ENCODE results near the gene RPTOR.
"Not testable (repeated sequence)": the region's sequence is repeated elsewhere in the genome, so short reads cannot be mapped to it uniquely, and the experiment has no call there.

Gene RPTOR

DNA sequence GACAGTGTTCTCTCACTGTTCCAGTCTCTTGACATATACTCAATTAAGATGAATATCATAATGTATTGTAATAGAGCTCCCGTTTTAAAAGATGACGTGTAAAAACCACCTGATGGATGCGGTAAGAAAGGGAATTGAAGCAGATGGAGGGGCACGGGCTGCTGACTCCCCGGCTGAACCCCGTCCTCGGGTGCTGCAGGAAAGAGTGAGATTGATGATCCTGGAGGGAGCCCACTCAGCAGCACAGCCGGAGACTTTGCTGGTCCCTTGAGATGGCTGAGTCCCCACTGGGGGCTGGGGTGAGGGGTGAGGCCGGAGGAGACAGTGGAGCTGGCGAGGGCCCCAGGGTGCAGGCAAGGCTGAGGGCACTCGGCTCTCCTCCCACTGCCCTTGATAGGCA, 217.4 kb downstream of the RPTOR start:
- TF ChIP-seq POLR2AphosphoS5 (IDR thresholded peaks at IDR 0.05; ENCODE audit: low read depth, low read length) (no peak), PAX5 (IDR thresholded peaks at IDR 0.05; ENCODE audit: insufficient read depth, low read length, severe bottlenecking) (no peak), POU2F2 (IDR thresholded peaks at IDR 0.05; ENCODE audit: low read depth, low read length) (no peak), POLR2A (IDR thresholded peaks at IDR 0.05; ENCODE audit: low read depth, low read length) (no peak), SPI1 (IDR thresholded peaks at IDR 0.05; ENCODE audit: low read depth, low read length) (no peak), TAF1 (IDR thresholded peaks at IDR 0.05; ENCODE audit: low read depth, low read length) (no peak)
- FAIRE-seq (no peak), DNase-seq (ENCODE audit: insufficient read length, low spot score) (no peak)

DNA sequence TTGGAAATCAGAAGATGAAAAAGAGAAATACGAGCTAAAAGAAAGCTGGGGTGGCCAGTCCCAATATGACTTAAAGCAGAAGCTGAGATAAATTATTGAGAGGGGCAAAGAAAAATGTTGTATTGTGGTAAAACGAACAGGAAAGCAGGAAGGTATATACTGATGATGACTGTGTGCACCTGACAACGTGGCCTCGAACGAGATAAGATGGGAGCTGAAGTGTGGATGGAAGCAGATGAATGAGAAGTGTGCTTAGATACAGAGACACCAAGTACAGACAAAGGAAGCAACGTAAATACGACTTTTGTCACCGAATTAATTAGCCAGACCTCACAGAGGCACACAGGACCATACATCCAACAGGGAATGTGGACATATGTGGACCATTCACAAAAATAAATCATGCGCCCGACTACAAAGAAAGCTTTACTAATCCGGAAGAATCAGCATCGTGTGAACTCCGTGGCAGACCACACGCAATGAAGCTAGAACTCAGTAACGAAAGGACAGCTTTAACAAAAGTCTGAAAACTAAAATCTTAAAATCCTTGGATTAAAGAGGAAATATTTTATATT, 218.7 kb downstream of the RPTOR start:
- TF ChIP-seq POU2F2 (IDR thresholded peaks at IDR 0.05; ENCODE audit: low read depth, low read length) (no peak), POLR2AphosphoS5 (IDR thresholded peaks at IDR 0.05; ENCODE audit: low read depth, low read length) (no peak), PAX5 (IDR thresholded peaks at IDR 0.05; ENCODE audit: insufficient read depth, low read length, severe bottlenecking) (no peak), SPI1 (IDR thresholded peaks at IDR 0.05; ENCODE audit: low read depth, low read length) (no peak), TAF1 (IDR thresholded peaks at IDR 0.05; ENCODE audit: low read depth, low read length) (no peak), POLR2A (IDR thresholded peaks at IDR 0.05; ENCODE audit: low read depth, low read length) (no peak)
- FAIRE-seq (no peak), DNase-seq (ENCODE audit: insufficient read length, low spot score) (no peak)

DNA sequence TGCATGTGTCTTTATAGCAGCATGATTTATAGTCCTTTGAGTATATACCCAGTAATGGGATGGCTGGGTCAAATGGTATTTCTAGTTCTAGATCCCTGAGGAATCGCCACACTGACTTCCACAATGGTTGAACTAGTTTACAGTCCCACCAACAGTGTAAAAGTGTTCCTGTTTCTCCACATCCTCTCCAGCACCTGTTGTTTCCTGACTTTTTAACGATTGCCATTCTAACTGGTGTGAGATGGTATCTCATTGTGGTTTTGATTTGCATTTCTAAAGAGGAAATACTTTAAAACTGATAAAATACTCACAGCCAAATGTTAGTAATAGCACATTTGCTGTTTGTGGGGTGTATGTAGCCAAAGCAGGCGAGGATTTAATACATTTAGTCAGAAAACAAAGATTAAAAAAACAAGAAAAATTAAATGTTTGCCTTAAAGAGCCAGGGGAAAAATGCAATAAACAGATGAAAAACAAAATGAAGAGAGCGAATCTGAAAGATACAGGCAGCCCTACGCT, 220.0 kb downstream of the RPTOR start:
- not testable (repeated sequence) for DNase-seq (ENCODE audit: insufficient read length, low spot score); FAIRE-seq

DNA sequence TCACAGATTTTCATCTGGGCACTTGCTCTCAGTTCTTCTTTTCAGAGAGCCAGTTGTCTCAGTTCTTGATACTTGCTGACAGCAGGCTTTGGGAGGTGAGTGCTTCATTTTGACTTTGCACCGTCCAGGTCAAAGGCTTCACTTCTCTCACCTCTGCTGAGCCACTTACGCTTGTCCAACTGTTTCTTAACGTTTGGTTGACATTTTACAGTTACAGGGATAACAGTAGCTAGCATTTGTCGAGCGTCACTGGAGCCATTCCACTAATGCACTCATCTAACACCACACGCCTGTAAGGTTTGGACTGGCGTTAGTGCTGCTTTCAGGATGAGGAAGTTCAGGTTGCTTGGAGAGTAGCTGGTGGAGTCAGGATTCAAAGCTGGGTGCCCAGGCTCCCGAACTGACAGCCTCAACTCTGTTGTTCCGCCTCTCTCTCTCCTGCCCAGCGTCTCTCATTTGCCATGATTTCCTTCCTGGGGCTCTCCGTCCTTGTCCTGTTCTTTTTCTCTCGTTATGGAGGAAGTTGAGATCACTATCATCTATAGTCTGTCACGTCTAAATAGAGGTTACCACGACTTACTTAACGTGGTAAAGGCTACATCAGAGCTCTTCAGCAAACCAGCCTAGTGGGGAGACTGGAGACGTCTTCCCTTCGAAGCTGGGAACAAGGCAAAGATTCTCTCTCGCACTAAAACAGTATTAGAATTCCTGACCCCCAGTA, 220.8 kb downstream of the RPTOR start:
- FAIRE-seq (peak; percentile 13), DNase-seq (ENCODE audit: insufficient read length, low spot score) (no peak)
- TF ChIP-seq TAF1 (IDR thresholded peaks at IDR 0.05; ENCODE audit: low read depth, low read length) = no peak
- no peak for TF ChIP-seq POU2F2 (IDR thresholded peaks at IDR 0.05; ENCODE audit: low read depth, low read length)
- TF ChIP-seq POLR2AphosphoS5 (IDR thresholded peaks at IDR 0.05; ENCODE audit: low read depth, low read length) = no peak
- no peak for TF ChIP-seq PAX5 (IDR thresholded peaks at IDR 0.05; ENCODE audit: insufficient read depth, low read length, severe bottlenecking)
- TF ChIP-seq SPI1 (IDR thresholded peaks at IDR 0.05; ENCODE audit: low read depth, low read length) = no peak
- TF ChIP-seq POLR2A (IDR thresholded peaks at IDR 0.05; ENCODE audit: low read depth, low read length) = no peak

DNA sequence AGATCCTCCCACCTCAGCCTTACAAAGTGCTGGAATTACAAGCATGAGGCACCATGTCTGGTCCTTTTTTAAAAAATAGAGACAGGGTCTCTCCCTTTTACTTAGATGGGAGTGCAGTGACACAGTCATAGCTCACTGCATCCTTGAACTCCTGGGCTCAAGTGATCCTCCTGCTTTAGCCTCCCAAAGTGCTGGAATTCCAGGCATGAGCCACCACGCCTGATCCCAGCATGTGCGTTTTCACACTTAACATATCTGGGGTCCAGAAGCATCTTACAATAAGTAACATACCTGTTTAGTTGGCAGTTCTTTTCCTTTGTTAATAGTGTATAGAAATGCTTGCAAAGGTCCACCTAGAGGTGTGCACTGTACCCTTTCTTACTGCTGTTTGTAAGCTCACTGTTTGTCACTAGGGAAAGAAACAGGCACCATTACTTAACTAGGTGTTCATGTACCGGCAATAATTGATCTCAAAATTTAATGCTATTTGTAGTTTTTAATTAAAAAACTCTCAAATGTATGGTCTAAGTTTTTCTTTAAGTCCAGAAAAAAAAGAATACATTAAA, 221.7 kb downstream of the RPTOR start:
- FAIRE-seq (no peak), DNase-seq (ENCODE audit: insufficient read length, low spot score) (no peak)
- no peak for TF ChIP-seq POU2F2 (IDR thresholded peaks at IDR 0.05; ENCODE audit: low read depth, low read length)
- TF ChIP-seq POLR2A (IDR thresholded peaks at IDR 0.05; ENCODE audit: low read depth, low read length) = no peak
- TF ChIP-seq TAF1 (IDR thresholded peaks at IDR 0.05; ENCODE audit: low read depth, low read length) = no peak

DNA sequence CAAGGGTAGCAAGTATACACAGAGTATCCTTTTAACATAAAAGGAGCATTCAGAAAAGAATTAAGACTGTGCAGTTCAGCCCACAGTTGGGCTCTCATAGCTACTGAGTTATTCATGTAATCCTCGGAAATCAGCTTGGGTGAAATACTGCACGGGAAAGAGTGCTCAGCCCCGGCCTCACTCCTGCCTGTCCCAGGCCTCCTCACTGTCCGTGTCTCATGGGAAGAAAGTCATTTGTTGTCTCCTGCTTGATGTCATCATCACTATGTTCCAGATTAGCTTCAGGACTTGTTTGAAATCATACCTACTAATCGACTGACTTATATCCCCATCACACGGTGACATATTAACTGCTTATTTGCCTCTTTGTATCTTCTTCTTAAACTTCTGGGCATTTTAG, 223.8 kb downstream of the RPTOR start:
- peak; percentile 52 for FAIRE-seq
- DNase-seq (ENCODE audit: insufficient read length, low spot score) = no peak
- TF ChIP-seq TAF1 (IDR thresholded peaks at IDR 0.05; ENCODE audit: low read depth, low read length) = no peak

DNA sequence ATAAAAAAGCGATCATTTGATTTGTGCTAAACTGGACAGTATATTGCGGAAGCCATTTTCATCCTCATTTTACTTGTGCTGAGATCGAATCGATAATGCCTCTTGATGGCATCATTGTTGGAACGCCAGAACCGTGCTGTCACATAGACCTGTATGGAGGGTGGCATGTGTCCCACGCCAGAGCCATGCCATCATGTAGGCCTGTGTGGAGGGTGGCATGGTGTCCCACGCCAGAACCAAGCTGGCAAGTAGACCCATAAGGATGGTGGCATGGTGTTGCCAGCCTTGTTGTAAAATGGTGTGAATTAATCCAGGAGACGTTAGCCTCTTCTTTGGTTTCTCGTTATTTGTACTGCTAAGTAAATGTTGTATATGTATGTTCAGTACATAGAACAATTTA, 224.3 kb downstream of the RPTOR start:
- TF ChIP-seq TAF1 (IDR thresholded peaks at IDR 0.05; ENCODE audit: low read depth, low read length) (no peak), POLR2AphosphoS5 (IDR thresholded peaks at IDR 0.05; ENCODE audit: low read depth, low read length) (no peak), POU2F2 (IDR thresholded peaks at IDR 0.05; ENCODE audit: low read depth, low read length) (no peak), SPI1 (IDR thresholded peaks at IDR 0.05; ENCODE audit: low read depth, low read length) (no peak), PAX5 (IDR thresholded peaks at IDR 0.05; ENCODE audit: insufficient read depth, low read length, severe bottlenecking) (no peak)
- DNase-seq (ENCODE audit: insufficient read length, low spot score) (no peak), FAIRE-seq (no peak)

DNA sequence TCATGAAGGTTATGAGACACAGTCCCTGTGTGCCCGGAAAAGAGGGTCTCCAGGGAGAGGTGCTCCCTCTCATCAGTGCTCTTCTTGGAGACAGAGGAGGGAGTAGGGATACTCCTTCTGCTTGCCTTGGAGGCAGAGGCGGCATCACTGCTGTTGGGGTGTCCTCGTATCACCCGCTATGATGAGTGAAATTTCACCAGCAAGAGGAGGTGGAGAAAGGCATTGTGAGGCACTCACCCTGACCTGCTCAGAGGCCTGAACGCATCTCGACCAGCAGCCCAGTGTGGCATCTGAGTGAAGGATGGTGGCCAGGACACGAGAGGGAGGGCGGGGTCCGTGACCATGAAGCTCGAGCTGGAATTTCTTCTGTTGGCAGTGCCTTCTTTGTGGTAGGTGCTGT, 224.9 kb downstream of the RPTOR start:
- TF ChIP-seq SPI1 (IDR thresholded peaks at IDR 0.05; ENCODE audit: low read depth, low read length) = no peak
- TF ChIP-seq POU2F2 (IDR thresholded peaks at IDR 0.05; ENCODE audit: low read depth, low read length) = no peak
- DNase-seq (ENCODE audit: insufficient read length, low spot score) = no peak
- FAIRE-seq = no peak

DNA sequence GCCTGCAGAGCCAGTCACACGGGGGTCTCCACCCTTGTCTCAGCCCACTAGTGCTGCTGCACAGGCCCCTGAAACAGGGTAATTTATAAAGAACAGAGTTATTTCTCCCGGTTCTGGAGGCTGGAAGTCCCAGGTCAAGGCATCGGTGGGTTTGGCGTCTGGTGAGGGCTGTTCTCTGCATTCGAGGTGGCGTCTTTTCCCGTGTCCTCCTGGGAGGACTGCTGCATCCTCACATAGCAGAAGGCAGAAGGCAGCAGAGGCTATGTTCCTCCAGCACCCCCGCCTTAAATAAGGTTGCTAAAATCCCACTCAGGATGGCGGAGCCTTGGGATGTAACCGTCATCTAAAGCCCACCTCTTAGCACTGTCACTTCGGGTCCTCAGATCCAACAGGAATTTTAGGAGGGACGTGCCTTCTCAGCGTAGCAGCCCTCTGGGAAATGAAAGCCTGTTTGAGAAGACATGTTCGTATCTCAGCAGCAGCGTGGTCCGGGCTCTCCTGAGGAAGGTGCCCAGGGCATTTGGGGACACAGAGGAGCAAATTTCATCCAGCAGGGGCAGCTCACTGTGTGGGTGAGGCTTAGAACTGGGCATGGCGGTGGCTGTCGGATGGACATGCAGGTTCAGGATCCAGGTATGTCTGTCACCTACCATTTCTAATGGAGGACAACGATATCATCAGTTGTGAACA, 225.4 kb downstream of the RPTOR start:
- TF ChIP-seq POLR2AphosphoS5 (IDR thresholded peaks at IDR 0.05; ENCODE audit: low read depth, low read length) (no peak), SPI1 (IDR thresholded peaks at IDR 0.05; ENCODE audit: low read depth, low read length) (no peak), PAX5 (IDR thresholded peaks at IDR 0.05; ENCODE audit: insufficient read depth, low read length, severe bottlenecking) (no peak), POU2F2 (IDR thresholded peaks at IDR 0.05; ENCODE audit: low read depth, low read length) (no peak), POLR2A (IDR thresholded peaks at IDR 0.05; ENCODE audit: low read depth, low read length) (no peak), TAF1 (IDR thresholded peaks at IDR 0.05; ENCODE audit: low read depth, low read length) (no peak)
- FAIRE-seq = no peak

More for the DNA sequence above, 225.4 kb downstream of the RPTOR start:
- no peak for DNase-seq (ENCODE audit: insufficient read length, low spot score)

Measured in GM12891 (cell line).